SK-N-SH (cell line): ENCODE results near the gene ZW10. TPM values are rescaled to one million over a fixed set of nuclear protein-coding genes. Genes with fewer than 3 reads are reported as not detected.

Experiments used
- CTCF ChIA-PET: fragments of 300-600, 350-600 bp; formaldehyde crosslinking; extraction: SDS; loops from one replicate; lab custom pipeline; 2021; lab: Yijun Ruan, JAX
- POLR2A ChIA-PET: fragments of 350-600 bp; sonication (Branson Sonifier 250); formaldehyde crosslinking; extraction: SDS; loops from one replicate; lab custom pipeline; 2020; ENCODE audit warnings: antibody characterized with exemption, inconsistent platforms; lab: Yijun Ruan, JAX
- DNase-seq: peaks from one replicate; pipeline ENCODE4 v3.0.0; 2012
- H2AFZ ChIP-seq: fragments of 200-600 bp; sonication (generic); 2 replicates; pipeline ENCODE4 v1.8.1; 2016; ENCODE audit warnings: antibody characterized with exemption, mild to moderate bottlenecking, low read depth
- H3F3A ChIP-seq: fragments of 200-600 bp; sonication (generic); replicated peaks from 2 replicates; pipeline ENCODE3; 2016; ENCODE audit warnings: antibody characterized with exemption, mild to moderate bottlenecking; ENCODE audit not compliant: insufficient read depth
- H3K27ac ChIP-seq, 2 experiments: fragments of 200-500 bp in 1 of 2; fragments of 200-600 bp in 1 of 2; sonication (Bioruptor generic) in 1 of 2; sonication (generic), shearing (Covaris generic) in 1 of 2; 2 replicates each; pipeline versions ENCODE4 v1.5.1 to v1.6.1; 2014 to 2016; ENCODE audit warnings: low read depth in 2 of 2, inconsistent platforms in 1 of 2, low read length in 1 of 2, mild to moderate bottlenecking in 1 of 2, mixed read lengths in 1 of 2
- H3K27me3 ChIP-seq: fragments of 200-600 bp; sonication (generic), shearing (Covaris generic); 2 replicates; pipeline ENCODE4 v1.6.1; 2016; ENCODE audit warnings: mixed run types; ENCODE audit not compliant: insufficient read depth
- H3K36me3 ChIP-seq, 2 experiments: fragments of 200-500 bp in 1 of 2; fragments of 200-600 bp in 1 of 2; sonication (Bioruptor generic) in 1 of 2; sonication (generic) in 1 of 2; replicated peaks in 1 of 2; 2 replicates each; pipeline versions ENCODE3 to v1.5.1; 2014 to 2016; ENCODE audit warnings: low read length in 1 of 2, mild to moderate bottlenecking in 1 of 2; ENCODE audit not compliant: insufficient read depth in 2 of 2, control insufficient read depth in 1 of 2
- H3K4me1 ChIP-seq, 2 experiments: fragments of 200-500 bp in 1 of 2; fragments of 200-600 bp in 1 of 2; sonication (Bioruptor generic) in 1 of 2; sonication (generic), shearing (Covaris generic) in 1 of 2; 2 replicates each; pipeline versions ENCODE4 v1.5.1 to v1.6.1; 2014 to 2016; ENCODE audit warnings: low read depth in 1 of 2, low read length in 1 of 2, mixed run types in 1 of 2; ENCODE audit not compliant: insufficient read depth in 2 of 2, control insufficient read depth in 1 of 2
- H3K4me2 ChIP-seq: fragments of 200-600 bp; sonication (generic), shearing (Covaris generic); 2 replicates; pipeline ENCODE4 v1.6.1; 2017; ENCODE audit warnings: mixed run types
- H3K4me3 ChIP-seq, 2 experiments: fragments of 200-500 bp in 1 of 2; fragments of 200-600 bp in 1 of 2; sonication (Bioruptor generic) in 1 of 2; sonication (generic), shearing (Covaris generic) in 1 of 2; 2 replicates each; pipeline versions ENCODE4 v1.5.1 to v1.8.1; 2014 to 2016; ENCODE audit warnings: low read depth in 2 of 2, inconsistent platforms in 1 of 2, low read length in 1 of 2, mild to moderate bottlenecking in 1 of 2, mixed read lengths in 1 of 2, moderate library complexity in 1 of 2
- H3K79me2 ChIP-seq: fragments of 200-600 bp; sonication (generic); 2 replicates; pipeline ENCODE4 v1.8.1; 2017; ENCODE audit warnings: mild to moderate bottlenecking; ENCODE audit not compliant: insufficient read depth
- H3K9ac ChIP-seq: fragments of 200-600 bp; sonication (generic); 2 replicates; pipeline ENCODE4 v1.6.1; 2017; ENCODE audit warnings: mixed run types
- H3K9me2 ChIP-seq: fragments of 200-600 bp; sonication (generic); 2 replicates; pipeline ENCODE4 v1.6.1; 2017; ENCODE audit warnings: mixed run types
- H3K9me3 ChIP-seq: fragments of 200-600 bp; sonication (generic); 2 replicates; pipeline ENCODE4 v1.6.1; 2017; ENCODE audit warnings: mixed run types, mild to moderate bottlenecking, moderate library complexity
- H4K20me1 ChIP-seq: fragments of 200-600 bp; sonication (generic); 2 replicates; pipeline ENCODE4 v1.6.1; 2017; ENCODE audit warnings: mild to moderate bottlenecking, mixed run types; ENCODE audit not compliant: insufficient read depth
- CHD2 ChIP-seq: fragments of 150-350 bp; IDR thresholded peaks from 2 replicates; pipeline ENCODE4 v1.6.1; 2018; ENCODE audit warnings: low read length; ENCODE audit not compliant: partially characterized antibody
- EP300 ChIP-seq, 2 experiments: IDR thresholded peaks; 2 replicates each; pipeline versions ENCODE4 v1.4.0 to v1.6.1; 2012; ENCODE audit warnings: borderline replicate concordance in 1 of 2, low read depth in 1 of 2, low read length in 1 of 2
- EZH2phosphoT487 ChIP-seq: fragments of 200-600 bp; sonication (generic); IDR thresholded peaks from 2 replicates; pipeline ENCODE4 v1.6.1; 2017; ENCODE audit warnings: low read depth, mixed run types, mild to moderate bottlenecking, antibody characterized with exemption, moderate library complexity, borderline replicate concordance
- FOSL2 ChIP-seq: IDR thresholded peaks from 2 replicates; pipeline ENCODE4 v1.4.0; 2012; ENCODE audit warnings: low read depth, mild to moderate bottlenecking, moderate library complexity, borderline replicate concordance
- FOXJ3 ChIP-seq: sonication (generic); formaldehyde crosslinking; IDR thresholded peaks from 2 replicates; pipeline ENCODE4 v1.5.1; 2020; ENCODE audit warnings: mild to moderate bottlenecking, missing genetic modification reagents
- GABPA ChIP-seq: IDR thresholded peaks from 2 replicates; pipeline ENCODE4 v1.4.0; 2012; ENCODE audit warnings: low read depth, mild to moderate bottlenecking
- MEF2A ChIP-seq: IDR thresholded peaks from 2 replicates; pipeline ENCODE4 v1.4.0; 2012; ENCODE audit warnings: low read depth, borderline replicate concordance
- MXI1 ChIP-seq: IDR thresholded peaks from 2 replicates; pipeline ENCODE4 v1.6.1; 2012; ENCODE audit warnings: mild to moderate bottlenecking, low read depth, low read length, improper control_type of control experiment
- NRF1 ChIP-seq: IDR thresholded peaks from 2 replicates; pipeline ENCODE4 v1.6.1; 2012; ENCODE audit warnings: low read depth, mild to moderate bottlenecking, low read length
- RFX5 ChIP-seq: IDR thresholded peaks from 2 replicates; pipeline ENCODE4 v1.6.1; 2012; ENCODE audit warnings: mild to moderate bottlenecking, improper control_type of control experiment, low read length
- RXRA ChIP-seq: IDR thresholded peaks from 2 replicates; pipeline ENCODE4 v1.4.0; 2012; ENCODE audit warnings: low read depth, mild to moderate bottlenecking, borderline replicate concordance
- SIN3A ChIP-seq: IDR thresholded peaks from 2 replicates; pipeline ENCODE4 v1.6.1; 2012; ENCODE audit warnings: low read depth, mild to moderate bottlenecking, low read length, moderate library complexity, borderline replicate concordance
- SMC3 ChIP-seq: IDR thresholded peaks from 2 replicates; pipeline ENCODE4 v1.6.1; 2012; ENCODE audit warnings: low read depth, low read length, improper control_type of control experiment
- TCF12 ChIP-seq: IDR thresholded peaks from 2 replicates; pipeline ENCODE4 v1.4.0; 2012
- TEAD4 ChIP-seq: IDR thresholded peaks from 2 replicates; pipeline ENCODE4 v1.4.0; 2012; ENCODE audit warnings: mild to moderate bottlenecking, borderline replicate concordance; ENCODE audit not compliant: insufficient read depth
- WGBS: methylation state at CpG from one replicate; pipeline ENCODE4 v1.1.6; 2017; ENCODE audit warnings: low lambda C conversion rate; 5-methylcytosine and 5-hydroxymethylcytosine counted together
- polyA plus RNA-seq, 3 experiments: library from polyadenylated mRNA; depleted of rRNA; stranded (reverse); fragments of >200 nt; gene quantifications; 2 replicates each; pipeline ENCODE4 v1.2.3, GENCODE V29; 2012
- TF ChIP-seq, protein P1 (sequence below): fragments of 150-350 bp; IDR thresholded peaks from 2 replicates; pipeline ENCODE4 v1.6.1; 2016; ENCODE audit warnings: mild to moderate bottlenecking, low read depth, low read length
- TF ChIP-seq, protein P2 (sequence below): IDR thresholded peaks from 2 replicates; pipeline ENCODE4 v1.6.1; 2012; ENCODE audit warnings: mild to moderate bottlenecking, low read depth, low read length, moderate library complexity
- TF ChIP-seq, protein P3 (sequence below): fragments of 200-600 bp; sonication (generic); IDR thresholded peaks from 2 replicates; pipeline ENCODE4 v1.6.1; 2017; ENCODE audit warnings: antibody characterized with exemption, mild to moderate bottlenecking, moderate library complexity
- TF ChIP-seq, protein P4 (sequence below): IDR thresholded peaks from 2 replicates; pipeline ENCODE4; 2012

The ZW10 gene
- polyA plus RNA-seq, 1 of the 3 experiments (the other 2 are of a cell fraction), result 6.1 TPM

DNA sequence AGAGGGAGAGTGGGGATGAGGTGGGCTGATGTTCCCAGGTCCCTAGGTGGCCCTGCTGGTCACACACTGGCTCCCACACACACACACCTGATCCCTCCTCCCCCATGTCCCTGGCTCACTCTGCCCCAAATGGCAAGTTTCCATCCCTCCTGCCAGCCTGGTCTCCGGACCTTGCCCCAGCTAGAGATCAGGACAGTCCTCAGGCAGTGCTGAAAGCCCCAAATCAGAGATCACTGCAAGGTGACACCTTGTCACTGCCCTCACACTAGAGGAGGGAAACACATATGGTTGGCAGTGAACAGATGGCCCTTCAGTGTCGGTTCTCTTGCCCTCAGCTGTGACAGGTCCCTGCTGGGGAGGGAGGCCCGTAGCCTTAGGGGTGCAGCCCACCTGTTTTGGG is 75.0 kb downstream of the ZW10 start (continued):
- TF ChIP-seq, protein P1, sequence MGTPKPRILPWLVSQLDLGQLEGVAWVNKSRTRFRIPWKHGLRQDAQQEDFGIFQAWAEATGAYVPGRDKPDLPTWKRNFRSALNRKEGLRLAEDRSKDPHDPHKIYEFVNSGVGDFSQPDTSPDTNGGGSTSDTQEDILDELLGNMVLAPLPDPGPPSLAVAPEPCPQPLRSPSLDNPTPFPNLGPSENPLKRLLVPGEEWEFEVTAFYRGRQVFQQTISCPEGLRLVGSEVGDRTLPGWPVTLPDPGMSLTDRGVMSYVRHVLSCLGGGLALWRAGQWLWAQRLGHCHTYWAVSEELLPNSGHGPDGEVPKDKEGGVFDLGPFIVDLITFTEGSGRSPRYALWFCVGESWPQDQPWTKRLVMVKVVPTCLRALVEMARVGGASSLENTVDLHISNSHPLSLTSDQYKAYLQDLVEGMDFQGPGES, result no peak

DNA sequence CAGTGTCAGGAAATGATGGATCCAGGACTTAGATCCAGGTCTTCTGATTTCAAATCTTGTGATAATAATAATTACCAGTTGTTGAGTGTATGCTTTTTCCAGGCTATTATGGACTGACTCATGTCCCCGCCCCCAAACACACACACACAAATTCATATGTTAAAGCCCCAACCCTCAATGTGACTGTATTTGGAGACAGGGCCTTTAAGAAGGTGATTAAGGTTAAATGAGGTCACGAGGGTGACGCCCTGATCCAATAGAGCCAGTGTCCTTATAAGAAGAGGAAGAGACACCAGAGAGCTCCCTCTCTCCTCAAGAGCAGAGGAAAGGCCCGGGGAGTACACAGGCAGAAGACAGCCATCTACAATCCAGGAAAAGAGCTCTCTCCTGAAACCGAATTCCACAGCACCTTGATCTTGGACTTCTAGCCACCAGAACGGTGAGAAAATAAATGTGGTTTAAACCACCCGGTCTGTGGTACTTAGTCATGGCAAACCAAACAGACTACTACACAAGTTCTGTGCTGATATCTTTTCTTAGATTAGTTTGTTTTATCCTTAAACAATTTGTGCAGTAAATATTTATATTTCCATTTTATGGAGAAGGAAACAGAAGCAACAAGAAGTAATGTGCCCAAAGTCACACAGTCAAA is 75.6 kb downstream of the ZW10 start:
- Histone ChIP-seq H3K27ac (no peak overlapping the region), H3K79me2 (no peaks in the 10 kb centered on the region), H2AFZ (no peak overlapping the region), H3K9ac (no peak overlapping the region), H3F3A (no peaks in the 10 kb centered on the region), H3K4me3 (no peak overlapping the region), H3K9me2 (no peaks in the 10 kb centered on the region), H3K27me3 (no peaks in the 10 kb centered on the region), H3K4me2 (no peak overlapping the region), H3K9me3 (no peaks in the 10 kb centered on the region), H3K4me1 (peaks cover 0 to 9% of the 10 kb centered on the region in 2 experiments; a peak in 1 of 4 replicates), H3K36me3 (no peaks in the 10 kb centered on the region), H4K20me1 (no peaks in the 10 kb centered on the region)
- ChIA-PET POLR2A (no interaction called here), CTCF (no interaction called here)
- WGBS, result 72% methylated on average over 7 of the region's 7 CpGs
- TF ChIP-seq, protein P2, sequence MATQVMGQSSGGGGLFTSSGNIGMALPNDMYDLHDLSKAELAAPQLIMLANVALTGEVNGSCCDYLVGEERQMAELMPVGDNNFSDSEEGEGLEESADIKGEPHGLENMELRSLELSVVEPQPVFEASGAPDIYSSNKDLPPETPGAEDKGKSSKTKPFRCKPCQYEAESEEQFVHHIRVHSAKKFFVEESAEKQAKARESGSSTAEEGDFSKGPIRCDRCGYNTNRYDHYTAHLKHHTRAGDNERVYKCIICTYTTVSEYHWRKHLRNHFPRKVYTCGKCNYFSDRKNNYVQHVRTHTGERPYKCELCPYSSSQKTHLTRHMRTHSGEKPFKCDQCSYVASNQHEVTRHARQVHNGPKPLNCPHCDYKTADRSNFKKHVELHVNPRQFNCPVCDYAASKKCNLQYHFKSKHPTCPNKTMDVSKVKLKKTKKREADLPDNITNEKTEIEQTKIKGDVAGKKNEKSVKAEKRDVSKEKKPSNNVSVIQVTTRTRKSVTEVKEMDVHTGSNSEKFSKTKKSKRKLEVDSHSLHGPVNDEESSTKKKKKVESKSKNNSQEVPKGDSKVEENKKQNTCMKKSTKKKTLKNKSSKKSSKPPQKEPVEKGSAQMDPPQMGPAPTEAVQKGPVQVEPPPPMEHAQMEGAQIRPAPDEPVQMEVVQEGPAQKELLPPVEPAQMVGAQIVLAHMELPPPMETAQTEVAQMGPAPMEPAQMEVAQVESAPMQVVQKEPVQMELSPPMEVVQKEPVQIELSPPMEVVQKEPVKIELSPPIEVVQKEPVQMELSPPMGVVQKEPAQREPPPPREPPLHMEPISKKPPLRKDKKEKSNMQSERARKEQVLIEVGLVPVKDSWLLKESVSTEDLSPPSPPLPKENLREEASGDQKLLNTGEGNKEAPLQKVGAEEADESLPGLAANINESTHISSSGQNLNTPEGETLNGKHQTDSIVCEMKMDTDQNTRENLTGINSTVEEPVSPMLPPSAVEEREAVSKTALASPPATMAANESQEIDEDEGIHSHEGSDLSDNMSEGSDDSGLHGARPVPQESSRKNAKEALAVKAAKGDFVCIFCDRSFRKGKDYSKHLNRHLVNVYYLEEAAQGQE, result no peak
- no peak for TF ChIP-seq RFX5
- no peak for TF ChIP-seq RXRA
- TF ChIP-seq, protein P3, sequence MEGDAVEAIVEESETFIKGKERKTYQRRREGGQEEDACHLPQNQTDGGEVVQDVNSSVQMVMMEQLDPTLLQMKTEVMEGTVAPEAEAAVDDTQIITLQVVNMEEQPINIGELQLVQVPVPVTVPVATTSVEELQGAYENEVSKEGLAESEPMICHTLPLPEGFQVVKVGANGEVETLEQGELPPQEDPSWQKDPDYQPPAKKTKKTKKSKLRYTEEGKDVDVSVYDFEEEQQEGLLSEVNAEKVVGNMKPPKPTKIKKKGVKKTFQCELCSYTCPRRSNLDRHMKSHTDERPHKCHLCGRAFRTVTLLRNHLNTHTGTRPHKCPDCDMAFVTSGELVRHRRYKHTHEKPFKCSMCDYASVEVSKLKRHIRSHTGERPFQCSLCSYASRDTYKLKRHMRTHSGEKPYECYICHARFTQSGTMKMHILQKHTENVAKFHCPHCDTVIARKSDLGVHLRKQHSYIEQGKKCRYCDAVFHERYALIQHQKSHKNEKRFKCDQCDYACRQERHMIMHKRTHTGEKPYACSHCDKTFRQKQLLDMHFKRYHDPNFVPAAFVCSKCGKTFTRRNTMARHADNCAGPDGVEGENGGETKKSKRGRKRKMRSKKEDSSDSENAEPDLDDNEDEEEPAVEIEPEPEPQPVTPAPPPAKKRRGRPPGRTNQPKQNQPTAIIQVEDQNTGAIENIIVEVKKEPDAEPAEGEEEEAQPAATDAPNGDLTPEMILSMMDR, result no peak
- TF ChIP-seq EP300 (IDR thresholded peaks at IDR 0.05; ENCODE audit: borderline replicate concordance in 1 of 2, low read depth in 1 of 2, low read length in 1 of 2), result no peak
- TF ChIP-seq EZH2phosphoT487, result no peak
- TF ChIP-seq, protein P4, sequence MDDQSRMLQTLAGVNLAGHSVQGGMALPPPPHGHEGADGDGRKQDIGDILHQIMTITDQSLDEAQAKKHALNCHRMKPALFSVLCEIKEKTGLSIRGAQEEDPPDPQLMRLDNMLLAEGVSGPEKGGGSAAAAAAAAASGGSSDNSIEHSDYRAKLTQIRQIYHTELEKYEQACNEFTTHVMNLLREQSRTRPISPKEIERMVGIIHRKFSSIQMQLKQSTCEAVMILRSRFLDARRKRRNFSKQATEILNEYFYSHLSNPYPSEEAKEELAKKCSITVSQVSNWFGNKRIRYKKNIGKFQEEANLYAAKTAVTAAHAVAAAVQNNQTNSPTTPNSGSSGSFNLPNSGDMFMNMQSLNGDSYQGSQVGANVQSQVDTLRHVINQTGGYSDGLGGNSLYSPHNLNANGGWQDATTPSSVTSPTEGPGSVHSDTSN, result no peak
- TF ChIP-seq TEAD4, result no peak
- no peak for TF ChIP-seq NRF1
- TF ChIP-seq, protein P1, result no peak
- no peak for TF ChIP-seq FOXJ3
- no peak for TF ChIP-seq GABPA
- TF ChIP-seq SMC3, result no peak
- TF ChIP-seq CHD2, result no peak
- no peak for TF ChIP-seq SIN3A
- no peak for TF ChIP-seq MXI1
- TF ChIP-seq MEF2A, result no peak
- no peak for TF ChIP-seq FOSL2
- no peak for TF ChIP-seq TCF12
- no peak for DNase-seq
